Measurements from ENCODE around the gene CD2AP.

DNA sequence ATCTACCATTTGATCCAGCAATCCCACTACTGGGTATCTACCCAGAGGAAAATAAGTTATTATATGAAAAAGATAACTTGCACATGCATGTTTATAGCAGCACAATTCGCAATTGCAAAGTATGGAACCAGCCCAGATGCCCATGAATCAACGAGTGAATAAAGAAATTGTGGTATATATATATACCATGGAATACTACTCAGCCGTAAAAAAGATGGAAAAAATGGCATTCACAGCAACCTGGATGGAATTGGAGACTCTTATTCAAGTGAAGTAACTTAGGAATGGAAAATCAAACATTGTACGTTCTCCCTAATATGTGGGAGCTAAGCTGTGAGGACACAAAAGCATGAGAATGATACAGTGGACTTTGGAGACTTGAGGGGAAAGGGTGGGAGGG is 120.8 kb downstream of the CD2AP start:
- no peak for TF ChIP-seq EZH2 (IDR thresholded peaks at IDR 0.05; ENCODE audit: borderline replicate concordance, low read depth, low read length, poor library complexity, severe bottlenecking)
- TF ChIP-seq, protein P1, sequence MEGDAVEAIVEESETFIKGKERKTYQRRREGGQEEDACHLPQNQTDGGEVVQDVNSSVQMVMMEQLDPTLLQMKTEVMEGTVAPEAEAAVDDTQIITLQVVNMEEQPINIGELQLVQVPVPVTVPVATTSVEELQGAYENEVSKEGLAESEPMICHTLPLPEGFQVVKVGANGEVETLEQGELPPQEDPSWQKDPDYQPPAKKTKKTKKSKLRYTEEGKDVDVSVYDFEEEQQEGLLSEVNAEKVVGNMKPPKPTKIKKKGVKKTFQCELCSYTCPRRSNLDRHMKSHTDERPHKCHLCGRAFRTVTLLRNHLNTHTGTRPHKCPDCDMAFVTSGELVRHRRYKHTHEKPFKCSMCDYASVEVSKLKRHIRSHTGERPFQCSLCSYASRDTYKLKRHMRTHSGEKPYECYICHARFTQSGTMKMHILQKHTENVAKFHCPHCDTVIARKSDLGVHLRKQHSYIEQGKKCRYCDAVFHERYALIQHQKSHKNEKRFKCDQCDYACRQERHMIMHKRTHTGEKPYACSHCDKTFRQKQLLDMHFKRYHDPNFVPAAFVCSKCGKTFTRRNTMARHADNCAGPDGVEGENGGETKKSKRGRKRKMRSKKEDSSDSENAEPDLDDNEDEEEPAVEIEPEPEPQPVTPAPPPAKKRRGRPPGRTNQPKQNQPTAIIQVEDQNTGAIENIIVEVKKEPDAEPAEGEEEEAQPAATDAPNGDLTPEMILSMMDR (conservative IDR thresholded peaks at IDR 0.05; ENCODE audit: low read depth, low read length) = no peak

Data from A673 (cell line).